Osteocyte (in vitro differentiated cells): ENCODE data around the gene GSTM4. TPM values are rescaled to one million over a fixed set of nuclear protein-coding genes. Genes with fewer than 3 reads are reported as not detected.
A peak's percentile ranks its signal among the peaks of the same experiment; 100 is the strongest.

Experiments
- DNase-seq: peaks from one replicate; pipeline ENCODE4 v3.0.0; 2021; ENCODE audit warnings: mixed read lengths; ENCODE audit not compliant: unreplicated experiment; ENCODE audit errors: extremely low spot score
- H3K27ac Mint-ChIP-seq: one replicate; pipeline ENCODE4 v1.8.0; 2021; ENCODE audit warnings: mild to moderate bottlenecking, mixed read lengths; ENCODE audit not compliant: unreplicated experiment
- H3K27me3 Mint-ChIP-seq: one replicate; pipeline ENCODE4 v1.8.0; 2021; ENCODE audit warnings: mixed read lengths; ENCODE audit not compliant: unreplicated experiment
- H3K36me3 Mint-ChIP-seq: one replicate; pipeline ENCODE4 v1.8.0; 2021; ENCODE audit warnings: mixed read lengths; ENCODE audit not compliant: unreplicated experiment
- H3K4me1 Mint-ChIP-seq: one replicate; pipeline ENCODE4 v1.8.0; 2021; ENCODE audit warnings: mixed read lengths; ENCODE audit not compliant: unreplicated experiment
- H3K4me3 Mint-ChIP-seq: one replicate; pipeline ENCODE4 v1.8.0; 2021; ENCODE audit warnings: mild to moderate bottlenecking, moderate library complexity, mixed read lengths; ENCODE audit not compliant: unreplicated experiment
- H3K9me3 Mint-ChIP-seq: one replicate; pipeline ENCODE4 v1.8.0; 2021; ENCODE audit warnings: mixed read lengths; ENCODE audit not compliant: unreplicated experiment
- CTCF ChIP-seq: fragments of 200-600 bp; sonication (generic); IDR thresholded peaks from 2 replicates; pipeline ENCODE4 v1.5.0; 2021; ENCODE audit warnings: antibody characterized with exemption, mild to moderate bottlenecking, moderate library complexity
- long read RNA-seq: library from polyadenylated mRNA; unstranded; transcript quantifications from one replicate; pipeline ENCODE4 v2.0.0, GENCODE V29; 2021
- total RNA-seq: library from RNA; stranded (reverse); gene quantifications from 2 replicates; pipeline ENCODE4 v1.2.1, GENCODE V29; 2021

Gene GSTM4
- 24.3 and 25.1 TPM in 2 replicates for total RNA-seq
- long read RNA-seq, transcript GSTM4-204 (8 exons, 1,412 nt) = major isoform, 11 of 25 reads
- long read RNA-seq, transcript GSTM4-201 (8 exons, 1,321 nt) = minor isoform, 6 of 25 reads
- long read RNA-seq, partial matches to known transcripts = 0 of 25 reads
- long read RNA-seq, other reads (novel, unspliced or antisense) = 8 of 25 reads

- Mint-ChIP-seq H3K27me3 (peaks cover 2% of the 10 kb centered on the region), H3K4me1 (peaks cover 25% of the 10 kb centered on the region), H3K27ac (peak within 1 kb of the TSS; percentile 94), H3K36me3 (peaks cover 12% of the 10 kb centered on the region), H3K9me3 (no peaks in the 10 kb centered on the region), H3K4me3 (peak within 1 kb of the TSS; percentile 89)
- TF ChIP-seq CTCF = no peak
- peak; percentile 93 for DNase-seq
These were observed at the start of gene GSTM4 for GRCh38 chr1:109655615-109656519. GSTM4 (plus strand) TSS chr1:109656099; CDS start chr1:109656390, 291 bp downstream.

GRCh38 chr1:109609881-109610280 lies 46.0 kb upstream of the GSTM4 start:
- no peak for TF ChIP-seq CTCF
- Mint-ChIP-seq H3K36me3 (peaks cover 2% of the 10 kb centered on the region), H3K4me1 (no peaks in the 10 kb centered on the region), H3K4me3 (no peak overlapping the region), H3K9me3 (no peaks in the 10 kb centered on the region), H3K27ac (no peak overlapping the region), H3K27me3 (no peaks in the 10 kb centered on the region)
- DNase-seq = no peak

GRCh38 chr1:109610609-109611307 lies 45.1 kb upstream of the GSTM4 start:
- no peak for DNase-seq
- no peaks in the 10 kb centered on the region for H3K4me1 Mint-ChIP-seq
- H3K27me3 Mint-ChIP-seq = no peaks in the 10 kb centered on the region
- no peak overlapping the region for H3K4me3 Mint-ChIP-seq
- TF ChIP-seq CTCF = no peak
- no peak overlapping the region for H3K27ac Mint-ChIP-seq
- no peaks in the 10 kb centered on the region for H3K36me3 Mint-ChIP-seq
- H3K9me3 Mint-ChIP-seq = no peaks in the 10 kb centered on the region

- no peak overlapping the region for H3K27ac Mint-ChIP-seq
- no peak for TF ChIP-seq CTCF
- no peaks in the 10 kb centered on the region for H3K36me3 Mint-ChIP-seq
- H3K27me3 Mint-ChIP-seq = no peaks in the 10 kb centered on the region
- peak; percentile 68 for DNase-seq
- no peak overlapping the region for H3K4me3 Mint-ChIP-seq
- H3K9me3 Mint-ChIP-seq = no peaks in the 10 kb centered on the region
- H3K4me1 Mint-ChIP-seq = no peaks in the 10 kb centered on the region
These were observed 44.5 kb upstream of the GSTM4 start for GRCh38 chr1:109611308-109611990.
